ENCODE measurements around the gene TOMT. TPM values are rescaled to one million over a fixed set of nuclear protein-coding genes. Genes with fewer than 3 reads are reported as not detected.

Gene TOMT
- total and polyA plus RNA-seq, 2 of the 13 experiments (the other 11 are each of a cell fraction or from before 2014, with no cell fraction given), result not detected

GRCh38 chr11:72080326-72081183 lies 25.2 kb upstream of the TOMT start, which contains the start of the genes LRRC51 and NUMA1 (continued):
- no peak for TF ChIP-seq NR2F6 (IDR thresholded peaks at IDR 0.05)
- TF ChIP-seq NR2F6 (CRISPR knock-in tag; IDR thresholded peaks at IDR 0.05), result peak; percentile 12; the same call in 1 of the 2 replicates
- TF ChIP-seq SMAD1 (CRISPR knock-in tag; IDR thresholded peaks at IDR 0.05; ENCODE audit: borderline replicate concordance, low read depth), result peak; percentile 10; the same call in 1 of the 2 replicates
- TF ChIP-seq, protein P1, sequence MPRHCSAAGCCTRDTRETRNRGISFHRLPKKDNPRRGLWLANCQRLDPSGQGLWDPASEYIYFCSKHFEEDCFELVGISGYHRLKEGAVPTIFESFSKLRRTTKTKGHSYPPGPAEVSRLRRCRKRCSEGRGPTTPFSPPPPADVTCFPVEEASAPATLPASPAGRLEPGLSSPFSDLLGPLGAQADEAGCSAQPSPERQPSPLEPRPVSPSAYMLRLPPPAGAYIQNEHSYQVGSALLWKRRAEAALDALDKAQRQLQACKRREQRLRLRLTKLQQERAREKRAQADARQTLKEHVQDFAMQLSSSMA (CRISPR knock-in tag; IDR thresholded peaks at IDR 0.05), result no peak
- peak; percentile 94 for TF ChIP-seq ZBTB21 (CRISPR knock-in tag; IDR thresholded peaks at IDR 0.05)
- TF ChIP-seq MIXL1 (CRISPR knock-in tag; IDR thresholded peaks at IDR 0.05), result peak; percentile 92
- TF ChIP-seq ZNF749 (CRISPR knock-in tag; IDR thresholded peaks at IDR 0.05; ENCODE audit: borderline replicate concordance), result peak; percentile 72; the same call in 1 of the 2 replicates
- 0 out of 2 replicates have a peak, but pooled peaks have one; percentile 23 for TF ChIP-seq ZNF746 (CRISPR knock-in tag; IDR thresholded peaks at IDR 0.05)
- peak; percentile 94 for TF ChIP-seq E2F5 (CRISPR knock-in tag; conservative IDR thresholded peaks at IDR 0.05)
- no peak for TF ChIP-seq CCAR2 (optimal IDR thresholded peaks at IDR 0.05; ENCODE audit: low read depth, low read length)
- TF ChIP-seq SIX1 (CRISPR knock-in tag; IDR thresholded peaks at IDR 0.05; ENCODE audit: borderline replicate concordance), result no peak
- TF ChIP-seq, protein P2, sequence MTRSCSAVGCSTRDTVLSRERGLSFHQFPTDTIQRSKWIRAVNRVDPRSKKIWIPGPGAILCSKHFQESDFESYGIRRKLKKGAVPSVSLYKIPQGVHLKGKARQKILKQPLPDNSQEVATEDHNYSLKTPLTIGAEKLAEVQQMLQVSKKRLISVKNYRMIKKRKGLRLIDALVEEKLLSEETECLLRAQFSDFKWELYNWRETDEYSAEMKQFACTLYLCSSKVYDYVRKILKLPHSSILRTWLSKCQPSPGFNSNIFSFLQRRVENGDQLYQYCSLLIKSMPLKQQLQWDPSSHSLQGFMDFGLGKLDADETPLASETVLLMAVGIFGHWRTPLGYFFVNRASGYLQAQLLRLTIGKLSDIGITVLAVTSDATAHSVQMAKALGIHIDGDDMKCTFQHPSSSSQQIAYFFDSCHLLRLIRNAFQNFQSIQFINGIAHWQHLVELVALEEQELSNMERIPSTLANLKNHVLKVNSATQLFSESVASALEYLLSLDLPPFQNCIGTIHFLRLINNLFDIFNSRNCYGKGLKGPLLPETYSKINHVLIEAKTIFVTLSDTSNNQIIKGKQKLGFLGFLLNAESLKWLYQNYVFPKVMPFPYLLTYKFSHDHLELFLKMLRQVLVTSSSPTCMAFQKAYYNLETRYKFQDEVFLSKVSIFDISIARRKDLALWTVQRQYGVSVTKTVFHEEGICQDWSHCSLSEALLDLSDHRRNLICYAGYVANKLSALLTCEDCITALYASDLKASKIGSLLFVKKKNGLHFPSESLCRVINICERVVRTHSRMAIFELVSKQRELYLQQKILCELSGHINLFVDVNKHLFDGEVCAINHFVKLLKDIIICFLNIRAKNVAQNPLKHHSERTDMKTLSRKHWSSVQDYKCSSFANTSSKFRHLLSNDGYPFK (CRISPR knock-in tag; IDR thresholded peaks at IDR 0.05; ENCODE audit: borderline replicate concordance), result peak; percentile 72; the same call in 1 of the 2 replicates
- TF ChIP-seq CREB1 (IDR thresholded peaks at IDR 0.05), result peak; percentile 96
- peak; percentile 97 for TF ChIP-seq CREB1 (CRISPR knock-in tag; IDR thresholded peaks at IDR 0.05)
- peak; percentile 99 for TF ChIP-seq RFXANK (CRISPR knock-in tag; IDR thresholded peaks at IDR 0.05)
- peak; percentile 37; the same call in 1 of the 2 replicates for TF ChIP-seq HOXA5 (CRISPR knock-in tag; IDR thresholded peaks at IDR 0.05)
- no peak for TF ChIP-seq NONO (IDR thresholded peaks at IDR 0.05)
- 0 out of 2 replicates have a peak, but pooled peaks have one; percentile 18 for TF ChIP-seq NONO (CRISPR knock-in tag; conservative IDR thresholded peaks at IDR 0.05)
- TF ChIP-seq MEIS2 (CRISPR knock-in tag; IDR thresholded peaks at IDR 0.05), result 0 out of 2 replicates have a peak, but pooled peaks have one; percentile 37
- TF ChIP-seq AGO2 (optimal IDR thresholded peaks at IDR 0.05; ENCODE audit: low read depth, low read length), result peak; percentile 31
- TF ChIP-seq ZKSCAN1 (IDR thresholded peaks at IDR 0.05; ENCODE audit: low read length), result no peak
- TF ChIP-seq SALL1 (CRISPR knock-in tag; IDR thresholded peaks at IDR 0.05), result peak; percentile 67; the same call in 1 of the 2 replicates
- no peak for TF ChIP-seq TAF15 (IDR thresholded peaks at IDR 0.05; ENCODE audit: low read depth, low read length, poor library complexity, severe bottlenecking)
- no peak for TF ChIP-seq SMARCC2 (IDR thresholded peaks at IDR 0.05)
- 0 out of 2 replicates have a peak, but pooled peaks have one; percentile 25 for TF ChIP-seq BHLHE40 (IDR thresholded peaks at IDR 0.05; ENCODE audit: low read length)
- peak; percentile 20 for TF ChIP-seq TEAD3 (CRISPR knock-in tag; optimal IDR thresholded peaks at IDR 0.05; ENCODE audit: borderline replicate concordance)
- TF ChIP-seq PITX1 (CRISPR knock-in tag; IDR thresholded peaks at IDR 0.05), result peak; percentile 53; the same call in 1 of the 2 replicates
- peak; percentile 51; the same call in 1 of the 2 replicates for TF ChIP-seq ZMYM4 (CRISPR knock-in tag; IDR thresholded peaks at IDR 0.05)

All from HepG2 (cell line).